GM10847 (cell line): ENCODE results near the gene EML5.

Experiments used
- POLR2A ChIP-seq: IDR thresholded peaks from 2 replicates; pipeline ENCODE4 v1.6.1; 2011; ENCODE audit not compliant: insufficient read length; ENCODE audit errors: extremely low read depth

The EML5 gene

GRCh38 chr14:88765130-88765529, 27.6 kb downstream of the EML5 start:
- TF ChIP-seq POLR2A, result no peak

GRCh38 chr14:88753873-88754272, 38.9 kb downstream of the EML5 start:
- no peak for TF ChIP-seq POLR2A

DNA sequence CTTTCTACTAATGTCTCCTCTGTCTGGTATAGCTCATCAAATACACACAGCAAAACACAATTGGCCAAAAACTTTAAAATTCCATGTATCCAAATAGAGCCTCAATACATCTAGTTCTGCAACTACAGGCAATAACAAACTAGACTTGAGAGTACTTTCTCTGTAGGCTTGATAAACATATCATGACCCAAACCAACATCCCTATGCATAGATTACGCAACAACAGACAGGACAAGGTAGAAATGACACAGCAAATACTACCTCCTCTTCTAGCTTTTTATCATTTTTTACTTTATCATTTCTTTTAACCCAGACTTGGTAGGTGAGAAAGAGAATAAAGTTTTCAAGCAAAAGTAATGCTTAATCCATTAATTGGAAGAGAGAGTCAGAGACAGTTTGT, 41.8 kb downstream of the EML5 start:
- no peak for TF ChIP-seq POLR2A

DNA sequence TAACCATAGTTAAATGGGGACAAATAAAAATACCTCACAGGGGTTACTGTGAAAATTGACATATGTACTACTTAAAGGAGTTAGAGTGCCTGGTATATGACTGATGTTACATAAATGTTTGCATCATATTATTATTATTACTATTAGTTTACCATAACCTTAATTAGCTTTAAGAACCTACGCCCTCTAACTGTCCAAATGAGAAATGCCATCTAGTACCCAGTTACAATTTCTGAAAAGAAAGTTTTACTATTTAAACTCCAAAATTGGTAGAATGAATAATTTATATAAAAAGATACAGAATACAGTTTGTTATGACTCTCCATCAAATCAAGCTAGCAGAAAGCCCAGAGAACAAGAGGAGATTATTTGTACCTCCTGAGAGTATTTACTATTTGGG, 42.3 kb downstream of the EML5 start:
- TF ChIP-seq POLR2A, result no peak

DNA sequence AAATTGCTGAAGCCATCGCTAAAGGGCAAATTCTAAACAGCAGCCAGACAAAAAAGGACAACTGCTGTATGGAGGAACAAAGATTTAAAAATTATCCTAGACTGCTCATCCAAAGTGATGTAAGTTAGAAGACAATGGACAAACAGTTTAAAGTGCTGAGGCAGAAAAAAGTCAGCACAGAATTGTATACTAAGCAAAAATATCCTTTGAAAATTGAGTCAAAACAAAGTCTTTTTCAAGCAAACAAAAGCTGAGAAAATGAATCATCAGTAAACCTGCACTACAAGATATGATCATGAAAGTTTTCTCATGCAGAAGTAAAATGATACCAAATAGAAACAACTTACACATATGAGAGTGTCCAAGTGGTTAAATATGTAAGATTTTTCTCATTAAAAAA, 43.6 kb downstream of the EML5 start:
- TF ChIP-seq POLR2A, result no peak

DNA sequence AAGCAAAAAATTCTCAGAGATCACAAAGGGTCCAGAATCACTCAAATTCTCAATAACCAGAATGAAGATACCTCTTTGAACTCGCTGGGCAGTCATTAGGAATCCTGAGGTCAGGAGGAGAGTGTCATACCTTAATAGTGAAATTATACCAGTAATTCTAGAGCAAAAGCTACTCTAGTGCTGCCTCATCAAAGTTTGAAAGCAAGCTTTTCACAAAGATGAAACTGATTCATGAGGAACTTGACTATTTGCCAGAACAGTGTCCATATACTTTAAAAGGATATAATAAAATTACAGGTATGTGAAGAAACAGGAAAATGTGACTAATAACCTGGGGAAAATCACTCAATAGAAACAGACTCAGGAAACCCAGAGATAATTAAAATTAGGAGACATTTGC, 44.5 kb downstream of the EML5 start:
- no peak for TF ChIP-seq POLR2A

- TF ChIP-seq POLR2A, result no peak
These were observed 46.7 kb downstream of the EML5 start for GRCh38 chr14:88746052-88746451.

GRCh38 chr14:88737245-88737644, 55.5 kb downstream of the EML5 start:
- no peak for TF ChIP-seq POLR2A

GRCh38 chr14:88733121-88733520, 59.6 kb downstream of the EML5 start:
- no peak for TF ChIP-seq POLR2A

GRCh38 chr14:88729159-88729558, 63.6 kb downstream of the EML5 start:
- no peak for TF ChIP-seq POLR2A

- no peak for TF ChIP-seq POLR2A
These were observed 65.7 kb downstream of the EML5 start for GRCh38 chr14:88727057-88727456.

DNA sequence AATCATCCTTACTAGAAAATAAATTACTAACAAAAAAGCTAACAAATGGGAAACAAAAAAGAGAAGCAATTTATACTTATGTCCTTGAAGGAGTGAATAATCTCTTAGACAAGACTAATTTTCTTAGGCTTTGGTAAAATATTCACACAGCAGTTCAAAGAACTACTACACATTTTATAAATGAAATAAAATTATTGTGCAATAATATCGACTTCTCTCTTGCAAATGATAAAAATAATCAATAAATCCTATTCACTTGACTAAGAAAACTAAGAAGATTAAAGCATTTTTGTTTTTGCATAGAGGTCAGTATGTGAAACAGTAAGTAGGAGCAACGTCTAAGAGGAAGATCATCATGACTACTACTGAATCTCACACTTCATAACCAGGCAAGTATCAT, 82.0 kb downstream of the EML5 start:
- TF ChIP-seq POLR2A, result no peak

DNA sequence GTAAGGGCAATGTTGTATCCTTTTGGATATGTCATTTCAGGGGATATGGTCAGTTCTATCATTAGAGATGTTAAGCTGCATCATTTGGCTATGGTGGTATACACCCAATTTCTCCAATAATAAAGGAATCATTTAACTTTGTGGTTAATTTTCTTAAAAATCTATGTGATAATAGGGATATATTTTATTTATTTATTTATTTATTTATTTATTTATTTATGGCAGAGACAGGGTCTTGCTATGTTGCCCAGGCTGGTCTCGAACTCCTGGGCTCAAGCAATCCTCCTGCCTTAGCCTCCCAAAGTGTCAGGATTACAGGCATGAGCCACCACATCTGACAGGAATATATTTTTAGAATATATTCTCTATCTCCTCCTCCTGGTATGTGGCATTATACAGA, 85.7 kb downstream of the EML5 start:
- TF ChIP-seq POLR2A, result no peak

GRCh38 chr14:88706425-88706824, 86.3 kb downstream of the EML5 start:
- no peak for TF ChIP-seq POLR2A

- TF ChIP-seq POLR2A, result no peak
These were observed 94.1 kb downstream of the EML5 start for GRCh38 chr14:88698651-88699050.

DNA sequence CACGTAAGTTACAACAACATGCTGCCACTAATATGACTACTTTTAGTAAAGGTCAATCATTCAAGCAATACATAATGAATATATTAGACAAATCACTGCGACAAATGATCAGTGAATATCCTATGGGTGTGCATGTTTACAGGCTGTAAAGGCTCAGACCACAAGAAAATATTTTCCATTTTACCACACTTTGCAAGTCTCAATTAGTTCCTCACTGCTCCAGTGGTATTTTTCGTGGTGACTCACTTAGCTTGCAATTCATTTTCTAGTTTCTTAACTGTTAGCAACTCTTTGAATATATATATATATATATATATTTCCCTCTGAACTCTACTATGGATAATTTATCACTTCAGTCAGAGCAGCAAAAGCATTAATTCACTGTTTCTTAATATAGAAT, 96.9 kb downstream of the EML5 start:
- no peak for TF ChIP-seq POLR2A

- no peak for TF ChIP-seq POLR2A
These were observed 104.4 kb downstream of the EML5 start for GRCh38 chr14:88688386-88688785.

DNA sequence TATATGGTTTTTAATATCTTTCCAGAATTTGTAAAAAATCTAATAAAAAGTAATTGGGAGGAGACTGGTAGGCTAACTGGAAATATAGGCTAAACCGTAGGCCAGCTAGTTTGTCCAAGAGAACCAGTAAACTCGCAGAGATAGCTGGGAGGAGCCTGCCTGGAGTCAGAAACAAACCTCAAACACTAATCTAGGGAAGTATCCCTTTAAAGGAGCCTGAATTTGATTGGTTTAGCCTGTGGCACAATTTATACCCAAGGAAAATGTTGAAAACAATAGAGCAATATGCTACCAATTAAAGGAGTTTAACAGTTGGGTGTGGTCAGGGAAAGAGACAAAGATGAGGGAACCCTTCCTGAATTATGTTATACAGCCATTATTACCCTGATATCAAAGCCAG, 109.6 kb downstream of the EML5 start:
- no peak for TF ChIP-seq POLR2A
